GM18502 (cell line): ENCODE data around the gene RAB11FIP3.

Experiments
- ATAC-seq: cut with Tn5 transposase; IDR thresholded peaks from one replicate; pipeline ENCODE4 v1.9.1; 2021; ENCODE audit warnings: mild to moderate bottlenecking; ENCODE audit not compliant: unreplicated experiment, poor library complexity

Gene RAB11FIP3

GRCh38 chr16:527015-527903, 101.8 kb downstream of the RAB11FIP3 start, which contains the start of gene CAPN15:
Gene CAPN15, plus strand, starts transcription at chr16:527712. Its CDS starts 19,127 bp downstream, at chr16:546839.
- ATAC-seq, result peak; percentile 70

- ATAC-seq, result peak; percentile 11
Measured at GRCh38 chr16:528111-529011, 102.9 kb downstream of the RAB11FIP3 start.

- ATAC-seq, result no peak
Measured at GRCh38 chr16:529012-529575, 103.6 kb downstream of the RAB11FIP3 start.

DNA sequence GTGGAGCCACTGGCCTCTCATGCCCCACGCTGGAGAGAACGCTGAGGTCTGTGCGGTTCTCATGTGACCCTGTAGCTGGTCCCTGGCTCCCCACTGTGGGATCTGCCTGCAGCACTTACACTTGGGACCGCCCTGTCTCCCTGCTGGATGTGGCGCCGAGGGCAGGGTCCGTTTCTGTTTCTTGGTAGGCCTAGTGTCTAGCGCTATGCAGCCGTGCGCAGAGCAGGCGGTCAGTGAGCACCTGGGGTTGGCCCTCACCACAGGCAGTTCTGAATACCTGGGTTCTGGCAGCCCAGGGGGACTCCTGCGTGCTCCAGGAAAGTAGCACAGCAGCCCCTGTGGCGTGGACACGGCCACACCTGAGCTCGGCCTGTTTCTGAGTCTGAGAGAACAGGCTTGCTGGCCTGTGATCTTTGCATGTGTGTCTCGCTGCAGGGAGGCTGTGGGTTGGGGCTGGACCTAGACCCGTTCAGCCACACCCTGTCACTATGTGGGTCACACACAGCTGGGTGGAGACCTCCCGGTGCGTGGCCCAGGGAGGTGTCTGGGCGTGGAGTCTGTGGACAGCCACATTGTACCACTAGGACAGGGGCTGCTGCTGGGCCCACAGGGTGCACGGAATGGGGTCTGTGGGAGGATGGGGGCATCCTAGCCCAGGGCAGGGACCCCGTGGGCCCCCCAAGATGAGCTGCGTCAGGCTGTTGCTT, 104.8 kb downstream of the RAB11FIP3 start:
- no peak for ATAC-seq

GRCh38 chr16:531494-532125, 106.2 kb downstream of the RAB11FIP3 start:
- ATAC-seq, result no peak

DNA sequence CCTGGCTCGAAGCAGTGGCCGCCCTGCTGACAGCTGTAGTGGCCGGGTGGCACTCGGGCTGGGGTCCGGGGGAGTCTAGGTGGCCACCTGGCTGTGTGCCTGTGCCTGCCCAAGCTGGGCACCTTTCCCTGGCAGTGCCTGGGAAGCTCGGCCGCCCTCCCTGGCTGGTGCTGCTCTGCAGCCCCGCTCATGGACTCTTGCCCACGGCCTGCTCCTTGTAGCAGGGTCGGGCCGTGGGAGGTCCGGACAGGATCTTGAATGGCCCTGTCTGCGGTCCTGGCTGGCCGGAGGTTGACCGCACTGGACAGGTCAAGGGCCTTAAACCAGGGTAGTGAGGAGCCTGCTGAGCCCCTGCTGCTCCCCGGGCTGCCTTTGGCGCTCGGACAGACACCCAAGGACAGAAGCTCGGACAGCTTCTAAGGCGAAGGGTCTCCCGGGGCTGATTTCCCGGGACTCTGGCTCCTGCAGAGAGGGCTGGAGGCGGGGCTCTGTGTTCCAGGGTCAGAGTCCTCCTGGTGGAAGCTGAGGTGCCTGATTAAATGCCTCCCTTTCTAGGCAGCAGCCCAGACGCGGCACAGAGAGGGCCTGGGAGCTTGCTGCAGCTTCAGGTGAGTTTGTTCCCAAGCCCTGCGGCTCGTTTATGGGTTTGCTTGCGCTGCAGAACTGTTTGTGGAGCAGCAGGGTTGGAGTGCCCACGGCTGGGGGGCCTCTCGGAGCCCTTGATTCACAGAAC, 108.1 kb downstream of the RAB11FIP3 start:
- ATAC-seq, result no peak

- no peak for ATAC-seq
Measured at GRCh38 chr16:534135-534534, 108.7 kb downstream of the RAB11FIP3 start.

GRCh38 chr16:534856-535445, 109.5 kb downstream of the RAB11FIP3 start:
- ATAC-seq, result no peak

DNA sequence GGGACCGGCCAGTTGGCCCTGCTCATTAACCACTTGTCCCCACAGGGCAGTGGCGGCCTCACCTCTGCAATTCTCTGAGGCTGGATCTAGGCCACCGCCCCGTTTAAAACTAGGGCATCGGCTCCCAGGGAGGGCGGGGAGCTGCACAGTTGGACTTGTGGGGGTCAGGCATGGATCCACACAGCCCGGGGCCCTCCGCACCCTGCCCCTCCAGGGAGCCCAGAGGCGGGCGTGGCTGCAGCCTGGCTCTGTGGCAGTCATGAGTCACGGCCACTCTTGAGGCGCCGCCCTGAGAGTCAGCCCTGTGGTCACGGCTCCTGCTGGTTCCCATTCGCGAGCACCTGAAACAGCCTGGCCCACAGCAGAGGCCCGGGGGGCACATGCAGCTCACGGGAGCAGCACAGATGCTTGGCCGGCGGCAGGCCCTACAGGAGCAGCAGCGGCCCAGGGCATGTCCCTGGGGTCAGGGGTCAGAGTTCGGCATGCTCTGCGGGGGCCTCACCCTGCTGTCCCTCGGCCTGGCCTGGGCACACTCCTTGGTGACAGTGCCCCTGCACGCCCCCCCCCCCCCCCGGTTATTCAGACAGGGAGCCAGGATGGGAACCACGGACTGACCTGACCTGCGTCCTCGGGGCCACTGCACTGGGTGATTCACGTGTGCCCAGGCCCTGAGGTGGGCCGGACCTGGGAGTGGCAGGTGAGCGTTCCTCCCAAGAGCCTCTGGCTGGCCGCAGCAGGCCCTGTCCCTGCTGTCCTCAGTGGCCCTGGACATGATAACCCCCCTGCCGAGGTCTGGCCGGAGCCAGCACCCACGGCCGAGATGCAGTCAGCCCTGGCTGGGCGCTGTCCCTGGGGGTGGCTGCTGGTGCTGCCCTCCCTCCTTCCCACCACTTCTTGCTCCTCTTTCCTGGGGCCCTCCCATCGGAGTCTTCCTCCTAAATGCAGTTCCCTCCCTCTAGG, 110.3 kb downstream of the RAB11FIP3 start:
- ATAC-seq, result no peak

DNA sequence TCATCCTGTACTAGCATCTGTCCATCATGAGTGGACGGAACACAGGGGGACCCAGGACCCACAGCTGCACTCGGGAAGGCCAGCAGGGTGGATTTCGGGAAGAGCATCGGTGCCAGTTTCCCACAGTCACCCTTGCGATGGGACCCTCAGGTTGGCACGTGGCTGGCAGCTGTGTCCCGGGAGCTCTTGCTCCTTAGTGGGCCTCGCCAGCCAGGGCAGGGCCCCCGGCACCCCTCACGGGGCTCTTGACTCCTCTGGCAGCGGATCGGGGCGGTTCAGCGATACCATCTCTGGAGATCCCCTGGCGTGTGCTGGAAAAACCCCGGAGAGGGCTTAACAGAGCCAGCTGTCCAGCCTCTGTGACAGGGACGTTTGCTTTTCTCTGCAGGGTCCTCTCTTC, 111.3 kb downstream of the RAB11FIP3 start:
- ATAC-seq, result no peak

GRCh38 chr16:537415-538335, 112.2 kb downstream of the RAB11FIP3 start:
- no peak for ATAC-seq

GRCh38 chr16:539901-540530, 114.6 kb downstream of the RAB11FIP3 start:
- ATAC-seq, result no peak

GRCh38 chr16:540645-541340, 115.3 kb downstream of the RAB11FIP3 start:
- ATAC-seq, result no peak

GRCh38 chr16:543301-544164, 118.1 kb downstream of the RAB11FIP3 start:
- no peak for ATAC-seq

- no peak for ATAC-seq
Measured at GRCh38 chr16:544517-544916, 119.1 kb downstream of the RAB11FIP3 start.
